WTC11 (cell line): ENCODE results near the gene VDAC1. TPM values are rescaled to one million over a fixed set of nuclear protein-coding genes. Genes with fewer than 3 reads are reported as not detected.

Experiments
- ATAC-seq: fragments of 200-7000 bp; cut with Tn5 transposase; 2 replicates; pipeline ENCODE4 v1.10.0; 2021; ENCODE audit warnings: mild to moderate bottlenecking, moderate library complexity
- CTCF ChIA-PET: fragments of 300-600 bp; sonication (Branson Sonifier 250); formaldehyde crosslinking; loops from one replicate; lab custom pipeline; 2021; ENCODE audit warnings: antibody characterized with exemption; lab: Charles Lee
- POLR2A ChIA-PET: fragments of 350-600 bp; sonication (Branson Sonifier 250); formaldehyde crosslinking; loops from one replicate; lab custom pipeline; 2021; ENCODE audit warnings: antibody characterized with exemption; lab: Charles Lee
- DNase-seq: peaks from one replicate; pipeline ENCODE4 v3.0.0; 2021; ENCODE audit warnings: low spot score
- H3K27ac Mint-ChIP-seq: 2 replicates; pipeline ENCODE4 v1.8.0; 2021; ENCODE audit warnings: mixed read lengths
- H3K27me3 Mint-ChIP-seq: 2 replicates; pipeline ENCODE4 v1.8.0; 2021; ENCODE audit warnings: low read depth, mild to moderate bottlenecking, moderate library complexity, mixed read lengths
- H3K36me3 Mint-ChIP-seq: 2 replicates; pipeline ENCODE4 v1.8.0; 2021; ENCODE audit warnings: mixed read lengths
- H3K4me1 Mint-ChIP-seq: 2 replicates; pipeline ENCODE4 v1.8.0; 2022; ENCODE audit warnings: mixed read lengths
- H3K4me3 Mint-ChIP-seq: 2 replicates; pipeline ENCODE4 v1.8.0; 2021; ENCODE audit warnings: mild to moderate bottlenecking, moderate library complexity, mixed read lengths
- H3K9me3 Mint-ChIP-seq: 2 replicates; pipeline ENCODE4 v1.8.0; 2021; ENCODE audit warnings: mixed read lengths
- CBFB ChIP-seq: sonication (generic); formaldehyde crosslinking; IDR thresholded peaks from 2 replicates; pipeline ENCODE4 v1.8.1; 2022; ENCODE audit warnings: mild to moderate bottlenecking, low read depth, missing genetic modification reagents
- CREB1 ChIP-seq: sonication (generic); formaldehyde crosslinking; IDR thresholded peaks from 2 replicates; pipeline ENCODE4 v1.8.0; 2023; ENCODE audit warnings: mild to moderate bottlenecking, missing genetic modification reagents
- FOXJ3 ChIP-seq: sonication (generic); formaldehyde crosslinking; IDR thresholded peaks from 2 replicates; pipeline ENCODE4 v1.9.0; 2021; ENCODE audit warnings: missing genetic modification reagents, mild to moderate bottlenecking, borderline replicate concordance
- FOXK1 ChIP-seq: sonication (generic); formaldehyde crosslinking; IDR thresholded peaks from 2 replicates; pipeline ENCODE4 v1.8.0; 2022; ENCODE audit warnings: mild to moderate bottlenecking, moderate library complexity, missing genetic modification reagents
- GTF2I ChIP-seq: fragments of 250-450 bp; sonication (Bioruptor Pico); conservative IDR thresholded peaks from 2 replicates; pipeline ENCODE4 v1.4.0; 2021; ENCODE audit warnings: mild to moderate bottlenecking
- HMGA2 ChIP-seq: fragments of 250-450 bp; sonication (Bioruptor Pico); IDR thresholded peaks from 2 replicates; pipeline ENCODE4 v1.4.0; 2021; ENCODE audit warnings: mild to moderate bottlenecking, moderate library complexity
- JUN ChIP-seq: sonication (generic); formaldehyde crosslinking; IDR thresholded peaks from 2 replicates; pipeline ENCODE4 v1.8.0; 2023; ENCODE audit warnings: mild to moderate bottlenecking, missing genetic modification reagents
- NFYB ChIP-seq: sonication (generic); formaldehyde crosslinking; conservative IDR thresholded peaks from 2 replicates; pipeline ENCODE4 v1.8.0; 2022; ENCODE audit warnings: low read depth, missing genetic modification reagents
- NR1H2 ChIP-seq: sonication (generic); formaldehyde crosslinking; IDR thresholded peaks from 2 replicates; pipeline ENCODE4 v1.9.0; 2021; ENCODE audit warnings: mild to moderate bottlenecking, moderate library complexity, missing genetic modification reagents
- PRDM15 ChIP-seq: sonication (generic); formaldehyde crosslinking; IDR thresholded peaks from 2 replicates; pipeline ENCODE4 v1.8.0; 2022; ENCODE audit warnings: missing genetic modification reagents
- ZNF219 ChIP-seq: sonication (generic); formaldehyde crosslinking; IDR thresholded peaks from 2 replicates; pipeline ENCODE4 v1.8.0; 2023; ENCODE audit warnings: missing genetic modification reagents, mild to moderate bottlenecking, borderline replicate concordance
- total RNA-seq: library from RNA; stranded (reverse); gene quantifications from 3 replicates; pipeline ENCODE4 v1.2.3, GENCODE V29; 2021
- TF ChIP-seq, protein P1 (sequence below): sonication (generic); formaldehyde crosslinking; IDR thresholded peaks from 2 replicates; pipeline ENCODE4 v1.8.0; 2022; ENCODE audit warnings: mild to moderate bottlenecking, missing genetic modification reagents
- TF ChIP-seq, protein P2 (sequence below): fragments of 250-450 bp; sonication (Bioruptor Pico); IDR thresholded peaks from 2 replicates; pipeline ENCODE4 v1.8.0; 2021; ENCODE audit warnings: mild to moderate bottlenecking
- TF ChIP-seq, protein P3 (sequence below): sonication (generic); formaldehyde crosslinking; IDR thresholded peaks from 2 replicates; pipeline ENCODE4 v1.8.0; 2023; ENCODE audit warnings: missing genetic modification reagents, mild to moderate bottlenecking, borderline replicate concordance
- TF ChIP-seq, protein P4 (sequence below): sonication (generic); formaldehyde crosslinking; conservative IDR thresholded peaks from 2 replicates; pipeline ENCODE4 v1.8.1; 2022; ENCODE audit warnings: mild to moderate bottlenecking, missing genetic modification reagents

VDAC1 gene
- total RNA-seq, 1 experiment from 2014 or later = 274 TPM

- TF ChIP-seq ZNF219 (CRISPR knock-in tag) = no peak; the same call in 1 of the 2 replicates
- TF ChIP-seq GTF2I = no peak
- TF ChIP-seq FOXK1 (CRISPR knock-in tag) = no peak
Measured at GRCh38 chr5:134003817-134004625, 754 bp downstream of the VDAC1 start (continued).

- Mint-ChIP-seq H3K27ac (peak overlapping the region; percentile 84), H3K4me1 (peaks cover 59% of the 10 kb centered on the region), H3K9me3 (no peaks in the 10 kb centered on the region), H3K36me3 (peaks cover 12% of the 10 kb centered on the region), H3K4me3 (peak overlapping the region; percentile 90), H3K27me3 (no peaks in the 10 kb centered on the region)
- DNase-seq = no peak
- ChIA-PET CTCF (interaction anchor here (1.0 to 5.4 kb wide), 4 partner anchors 23 to 137 kb away, joined by 3 to 18 read pairs (median 6); partner anchors contain the start of gene TCF7), POLR2A (interaction anchor here (1.1 kb wide), 1 partner anchor 34 kb away, joined by 4 read pairs; no protein-coding TSS in a partner anchor)
- no peak for ATAC-seq
- TF ChIP-seq NR1H2 (CRISPR knock-in tag) = no peak
- TF ChIP-seq, protein P1, sequence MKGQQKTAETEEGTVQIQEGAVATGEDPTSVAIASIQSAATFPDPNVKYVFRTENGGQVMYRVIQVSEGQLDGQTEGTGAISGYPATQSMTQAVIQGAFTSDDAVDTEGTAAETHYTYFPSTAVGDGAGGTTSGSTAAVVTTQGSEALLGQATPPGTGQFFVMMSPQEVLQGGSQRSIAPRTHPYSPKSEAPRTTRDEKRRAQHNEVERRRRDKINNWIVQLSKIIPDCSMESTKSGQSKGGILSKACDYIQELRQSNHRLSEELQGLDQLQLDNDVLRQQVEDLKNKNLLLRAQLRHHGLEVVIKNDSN (CRISPR knock-in tag) = no peak
- TF ChIP-seq FOXJ3 (CRISPR knock-in tag) = no peak
- no peak for TF ChIP-seq NFYB
Measured at GRCh38 chr5:134003064-134003816, 1.5 kb downstream of the VDAC1 start.

- no peak for DNase-seq
- H3K27ac Mint-ChIP-seq = peak overlapping the region; percentile 83
- CTCF ChIA-PET = no interaction called here
Measured at GRCh38 chr5:134001938-134002731, 2.6 kb downstream of the VDAC1 start.

More at GRCh38 chr5:134001938-134002731, 2.6 kb downstream of the VDAC1 start:
- peaks cover 12% of the 10 kb centered on the region for H3K36me3 Mint-ChIP-seq
- TF ChIP-seq, protein P2, sequence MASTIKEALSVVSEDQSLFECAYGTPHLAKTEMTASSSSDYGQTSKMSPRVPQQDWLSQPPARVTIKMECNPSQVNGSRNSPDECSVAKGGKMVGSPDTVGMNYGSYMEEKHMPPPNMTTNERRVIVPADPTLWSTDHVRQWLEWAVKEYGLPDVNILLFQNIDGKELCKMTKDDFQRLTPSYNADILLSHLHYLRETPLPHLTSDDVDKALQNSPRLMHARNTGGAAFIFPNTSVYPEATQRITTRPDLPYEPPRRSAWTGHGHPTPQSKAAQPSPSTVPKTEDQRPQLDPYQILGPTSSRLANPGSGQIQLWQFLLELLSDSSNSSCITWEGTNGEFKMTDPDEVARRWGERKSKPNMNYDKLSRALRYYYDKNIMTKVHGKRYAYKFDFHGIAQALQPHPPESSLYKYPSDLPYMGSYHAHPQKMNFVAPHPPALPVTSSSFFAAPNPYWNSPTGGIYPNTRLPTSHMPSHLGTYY (CRISPR knock-in tag) = no peak
- TF ChIP-seq JUN (CRISPR knock-in tag) (no peak), CBFB (CRISPR knock-in tag) (no peak), PRDM15 (CRISPR knock-in tag) (no peak), NR1H2 (CRISPR knock-in tag) (no peak), HMGA2 (CRISPR knock-in tag) (no peak), CREB1 (no peak)
- TF ChIP-seq, protein P3, sequence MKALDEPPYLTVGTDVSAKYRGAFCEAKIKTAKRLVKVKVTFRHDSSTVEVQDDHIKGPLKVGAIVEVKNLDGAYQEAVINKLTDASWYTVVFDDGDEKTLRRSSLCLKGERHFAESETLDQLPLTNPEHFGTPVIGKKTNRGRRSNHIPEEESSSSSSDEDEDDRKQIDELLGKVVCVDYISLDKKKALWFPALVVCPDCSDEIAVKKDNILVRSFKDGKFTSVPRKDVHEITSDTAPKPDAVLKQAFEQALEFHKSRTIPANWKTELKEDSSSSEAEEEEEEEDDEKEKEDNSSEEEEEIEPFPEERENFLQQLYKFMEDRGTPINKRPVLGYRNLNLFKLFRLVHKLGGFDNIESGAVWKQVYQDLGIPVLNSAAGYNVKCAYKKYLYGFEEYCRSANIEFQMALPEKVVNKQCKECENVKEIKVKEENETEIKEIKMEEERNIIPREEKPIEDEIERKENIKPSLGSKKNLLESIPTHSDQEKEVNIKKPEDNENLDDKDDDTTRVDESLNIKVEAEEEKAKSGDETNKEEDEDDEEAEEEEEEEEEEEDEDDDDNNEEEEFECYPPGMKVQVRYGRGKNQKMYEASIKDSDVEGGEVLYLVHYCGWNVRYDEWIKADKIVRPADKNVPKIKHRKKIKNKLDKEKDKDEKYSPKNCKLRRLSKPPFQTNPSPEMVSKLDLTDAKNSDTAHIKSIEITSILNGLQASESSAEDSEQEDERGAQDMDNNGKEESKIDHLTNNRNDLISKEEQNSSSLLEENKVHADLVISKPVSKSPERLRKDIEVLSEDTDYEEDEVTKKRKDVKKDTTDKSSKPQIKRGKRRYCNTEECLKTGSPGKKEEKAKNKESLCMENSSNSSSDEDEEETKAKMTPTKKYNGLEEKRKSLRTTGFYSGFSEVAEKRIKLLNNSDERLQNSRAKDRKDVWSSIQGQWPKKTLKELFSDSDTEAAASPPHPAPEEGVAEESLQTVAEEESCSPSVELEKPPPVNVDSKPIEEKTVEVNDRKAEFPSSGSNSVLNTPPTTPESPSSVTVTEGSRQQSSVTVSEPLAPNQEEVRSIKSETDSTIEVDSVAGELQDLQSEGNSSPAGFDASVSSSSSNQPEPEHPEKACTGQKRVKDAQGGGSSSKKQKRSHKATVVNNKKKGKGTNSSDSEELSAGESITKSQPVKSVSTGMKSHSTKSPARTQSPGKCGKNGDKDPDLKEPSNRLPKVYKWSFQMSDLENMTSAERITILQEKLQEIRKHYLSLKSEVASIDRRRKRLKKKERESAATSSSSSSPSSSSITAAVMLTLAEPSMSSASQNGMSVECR (CRISPR knock-in tag) = no peak
- TF ChIP-seq, protein P4, sequence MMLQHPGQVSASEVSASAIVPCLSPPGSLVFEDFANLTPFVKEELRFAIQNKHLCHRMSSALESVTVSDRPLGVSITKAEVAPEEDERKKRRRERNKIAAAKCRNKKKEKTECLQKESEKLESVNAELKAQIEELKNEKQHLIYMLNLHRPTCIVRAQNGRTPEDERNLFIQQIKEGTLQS (CRISPR knock-in tag) = no peak
- no peak for ATAC-seq
- no peaks in the 10 kb centered on the region for H3K27me3 Mint-ChIP-seq
- no peaks in the 10 kb centered on the region for H3K9me3 Mint-ChIP-seq
- H3K4me3 Mint-ChIP-seq = peak overlapping the region; percentile 90
- POLR2A ChIA-PET = no interaction called here
- H3K4me1 Mint-ChIP-seq = peaks cover 54% of the 10 kb centered on the region
